Fibroblast of peridontal ligament (primary cell): ENCODE results near the gene MCM3AP.

Source experiments
- DNase-seq: peaks from one replicate; pipeline ENCODE4 v3.0.0-alpha.2; 2010; ENCODE audit errors: extremely low read depth

Gene MCM3AP

GRCh38 chr21:46273341-46273740 is 12.1 kb downstream of the MCM3AP start:
- no peak for DNase-seq

DNA sequence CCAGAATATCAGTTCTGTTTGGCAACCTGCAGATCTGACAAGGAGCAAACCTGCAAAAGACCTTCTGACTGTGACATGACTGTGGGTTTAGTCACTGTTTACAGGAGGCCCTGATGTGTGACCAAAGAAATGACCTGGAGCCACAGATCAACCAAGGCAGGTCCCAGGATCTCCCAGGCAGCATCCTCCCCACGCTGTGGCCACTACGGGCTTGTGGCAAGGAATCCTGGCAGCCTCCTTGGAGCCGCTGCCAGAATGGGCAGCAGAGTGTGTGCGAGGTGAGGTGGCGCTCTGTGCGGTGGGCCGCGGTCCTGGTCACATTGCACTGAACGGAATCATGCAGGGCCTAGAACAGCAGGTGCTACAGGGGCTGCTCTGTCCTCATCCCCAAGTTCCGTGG is 15.9 kb downstream of the MCM3AP start:
- no peak for DNase-seq

DNA sequence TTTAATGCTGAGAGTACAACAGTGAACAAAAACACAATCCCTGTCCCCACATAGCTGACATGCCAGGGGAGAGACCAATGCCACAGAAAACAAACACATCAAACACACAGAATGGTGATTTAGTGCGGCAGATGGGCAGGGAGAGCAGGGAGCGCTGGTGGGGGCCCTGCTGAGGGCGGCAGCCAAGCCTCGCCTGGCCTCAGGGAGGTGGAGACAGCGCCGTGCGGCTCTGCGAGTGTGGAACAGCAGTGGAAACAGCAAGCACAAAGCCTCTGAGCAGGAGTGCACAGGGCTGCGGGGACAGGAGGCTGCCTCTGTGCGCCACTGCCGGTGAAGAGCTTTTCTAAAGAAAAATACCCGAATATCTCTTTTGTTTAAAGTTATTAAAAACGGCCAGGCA is 17.0 kb downstream of the MCM3AP start:
- DNase-seq = no peak

GRCh38 chr21:46266946-46267345 is 18.5 kb downstream of the MCM3AP start:
- no peak for DNase-seq

GRCh38 chr21:46265736-46266525 is 19.5 kb downstream of the MCM3AP start:
- DNase-seq = no peak

DNA sequence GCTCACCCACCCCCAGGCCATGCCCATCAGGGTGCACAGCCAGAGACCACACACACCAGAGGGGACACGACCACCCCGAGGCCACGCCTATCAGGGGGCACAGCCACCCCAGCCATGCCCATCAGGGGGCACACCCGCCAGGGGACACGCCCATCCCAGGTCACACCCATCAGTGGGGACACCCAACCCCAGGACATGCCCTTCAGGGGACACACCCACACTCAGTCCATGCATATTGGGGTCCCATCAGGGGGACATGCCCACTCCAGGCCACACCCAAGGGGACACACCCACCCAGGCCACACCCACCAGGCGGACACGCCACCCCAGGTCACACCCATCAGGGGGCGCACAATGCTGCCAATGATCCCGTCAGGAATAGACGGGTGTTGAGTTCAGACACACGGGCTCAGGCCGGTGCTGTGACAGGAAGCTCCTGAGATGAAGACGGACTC is 20.7 kb downstream of the MCM3AP start:
- no peak for DNase-seq

GRCh38 chr21:46264046-46264689 is 21.2 kb downstream of the MCM3AP start:
- no peak for DNase-seq

GRCh38 chr21:46256501-46256994 is 28.9 kb downstream of the MCM3AP start:
- no peak for DNase-seq

DNA sequence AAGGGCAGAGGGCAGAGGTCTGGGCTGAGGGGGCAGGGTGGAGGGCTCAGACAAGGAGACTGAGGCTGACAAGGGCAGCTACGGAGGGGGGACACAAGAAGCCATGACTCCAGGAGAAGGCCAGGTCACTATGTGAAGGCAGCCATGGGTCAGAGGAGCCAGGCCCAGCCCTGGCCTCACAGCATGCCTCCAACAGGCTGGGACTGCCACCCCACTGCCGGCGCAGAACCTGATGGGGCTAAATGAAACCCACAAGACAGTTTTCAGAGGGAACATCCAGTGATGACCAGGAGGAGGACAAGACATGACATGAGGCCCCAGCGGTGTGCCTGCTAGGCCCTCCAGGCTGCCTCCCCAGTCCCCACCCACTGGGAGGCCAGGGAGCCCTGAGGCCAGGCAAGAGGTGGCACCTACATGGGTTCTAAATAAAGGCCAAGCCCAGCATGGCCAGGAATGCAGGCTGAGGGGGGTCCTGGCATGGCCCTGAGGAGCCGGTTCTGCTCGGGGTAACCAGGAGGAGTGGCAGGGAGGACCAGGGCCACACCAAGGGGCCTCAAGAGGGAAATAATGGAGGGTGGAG is 29.6 kb downstream of the MCM3AP start:
- no peak for DNase-seq

DNA sequence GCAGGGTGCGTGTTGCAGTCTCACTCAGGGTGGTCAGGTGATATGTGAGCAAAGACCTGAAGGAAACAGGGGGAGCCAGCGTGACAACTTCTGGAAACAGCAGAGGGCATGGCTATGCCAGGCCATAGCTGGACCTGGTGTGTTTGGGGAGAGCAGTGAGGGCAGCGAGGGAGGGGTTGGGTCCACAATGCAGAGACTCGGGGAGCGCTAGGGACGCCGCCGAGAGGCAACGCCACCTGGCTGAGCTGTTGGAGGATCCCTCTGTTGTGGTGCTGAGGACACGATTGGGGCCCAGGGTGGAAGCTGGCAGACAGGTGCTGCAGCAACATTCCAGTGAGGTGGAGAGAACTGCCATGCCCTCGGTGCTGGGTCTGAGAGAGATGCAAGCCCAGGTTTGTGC is 30.2 kb downstream of the MCM3AP start:
- DNase-seq = no peak

DNA sequence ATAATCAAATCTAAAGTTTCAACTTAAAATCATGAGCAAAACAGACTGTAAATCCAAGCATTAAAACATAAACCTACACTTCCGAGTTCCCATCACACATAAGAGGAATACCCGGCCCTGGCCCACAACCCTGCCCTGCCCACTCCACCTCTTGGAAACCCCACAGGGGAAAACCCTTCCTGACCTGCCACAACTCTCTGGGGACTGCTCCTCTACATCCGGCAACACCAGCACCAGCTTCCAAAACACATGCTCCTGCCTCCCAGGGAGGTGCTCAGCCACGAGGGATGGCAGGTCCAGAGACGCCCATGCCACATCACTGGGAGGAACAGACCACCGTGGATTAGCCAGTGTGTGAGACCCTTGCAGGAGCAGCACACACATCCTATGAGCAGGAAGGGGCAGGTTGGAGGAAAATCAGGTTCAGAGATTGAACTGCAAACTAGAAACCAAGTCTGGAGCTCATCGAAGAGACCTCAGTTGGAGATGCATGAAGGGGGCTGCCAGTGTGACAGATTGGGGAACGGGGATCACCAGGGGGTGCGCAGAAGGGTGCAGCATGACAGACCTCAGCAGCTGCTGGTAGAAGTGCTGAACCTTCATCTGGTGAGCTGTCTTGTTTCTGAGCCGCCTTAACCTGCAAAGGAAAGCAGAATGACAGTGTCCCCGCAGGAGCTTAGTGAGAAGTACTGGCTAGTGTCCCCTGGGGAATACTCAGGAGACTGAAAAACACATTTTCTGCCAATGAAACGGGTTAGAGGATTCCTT is 31.0 kb downstream of the MCM3AP start:
- no peak for DNase-seq

GRCh38 chr21:46253610-46254124 is 31.7 kb downstream of the MCM3AP start:
- DNase-seq = peak; percentile 42

GRCh38 chr21:46252840-46253239 is 32.6 kb downstream of the MCM3AP start:
- DNase-seq = no peak

DNA sequence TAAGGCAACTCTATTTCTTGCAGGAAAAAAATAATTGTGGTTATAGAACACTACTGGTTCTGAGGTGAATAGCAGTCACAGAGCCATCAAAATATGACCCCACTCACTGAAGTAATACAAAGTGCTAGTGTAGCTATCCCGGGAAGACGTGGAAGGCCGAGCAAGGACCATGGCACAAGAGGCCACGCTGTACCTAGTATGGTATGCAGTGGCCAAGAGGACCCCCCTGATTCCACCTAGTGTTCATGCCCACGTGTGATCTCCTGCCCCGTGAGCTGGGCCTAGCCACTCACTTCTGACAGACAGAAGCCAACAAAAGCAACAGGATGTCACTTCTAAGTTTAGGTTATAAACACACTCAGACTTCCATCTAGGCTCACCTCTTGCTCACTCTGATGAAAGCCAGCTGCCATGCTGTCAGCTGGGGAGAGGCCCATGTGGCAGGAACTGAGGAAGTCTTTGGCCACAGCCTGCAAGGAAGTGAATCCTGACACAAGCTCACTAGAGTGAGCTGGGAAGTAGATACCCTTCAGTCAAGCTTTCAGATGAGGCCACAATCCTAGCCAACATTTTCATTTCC is 35.2 kb downstream of the MCM3AP start:
- no peak for DNase-seq

- DNase-seq = no peak
Observed at GRCh38 chr21:46248827-46249226, 36.6 kb downstream of the MCM3AP start.

DNA sequence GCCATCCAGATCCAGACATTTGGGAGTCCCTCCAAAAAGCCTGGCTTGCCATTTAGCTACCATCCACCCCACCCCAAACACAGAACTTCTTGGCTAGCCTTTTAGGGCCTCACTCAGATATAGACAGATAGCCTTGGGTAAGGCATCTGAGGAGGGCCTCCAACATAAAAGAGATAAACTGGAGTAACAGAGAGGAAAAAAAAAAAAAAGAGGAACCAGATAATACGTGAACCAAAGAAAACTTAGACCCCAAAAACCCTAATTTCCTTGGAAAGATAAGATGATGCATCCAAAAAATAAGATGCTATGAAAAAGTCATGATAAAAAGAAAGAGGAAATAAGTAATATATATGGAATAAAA is 37.0 kb downstream of the MCM3AP start:
- no peak for DNase-seq

GRCh38 chr21:46247699-46248421 is 37.6 kb downstream of the MCM3AP start:
- DNase-seq = no peak

- DNase-seq = no peak
Observed at GRCh38 chr21:46246345-46246744, 39.1 kb downstream of the MCM3AP start.

DNA sequence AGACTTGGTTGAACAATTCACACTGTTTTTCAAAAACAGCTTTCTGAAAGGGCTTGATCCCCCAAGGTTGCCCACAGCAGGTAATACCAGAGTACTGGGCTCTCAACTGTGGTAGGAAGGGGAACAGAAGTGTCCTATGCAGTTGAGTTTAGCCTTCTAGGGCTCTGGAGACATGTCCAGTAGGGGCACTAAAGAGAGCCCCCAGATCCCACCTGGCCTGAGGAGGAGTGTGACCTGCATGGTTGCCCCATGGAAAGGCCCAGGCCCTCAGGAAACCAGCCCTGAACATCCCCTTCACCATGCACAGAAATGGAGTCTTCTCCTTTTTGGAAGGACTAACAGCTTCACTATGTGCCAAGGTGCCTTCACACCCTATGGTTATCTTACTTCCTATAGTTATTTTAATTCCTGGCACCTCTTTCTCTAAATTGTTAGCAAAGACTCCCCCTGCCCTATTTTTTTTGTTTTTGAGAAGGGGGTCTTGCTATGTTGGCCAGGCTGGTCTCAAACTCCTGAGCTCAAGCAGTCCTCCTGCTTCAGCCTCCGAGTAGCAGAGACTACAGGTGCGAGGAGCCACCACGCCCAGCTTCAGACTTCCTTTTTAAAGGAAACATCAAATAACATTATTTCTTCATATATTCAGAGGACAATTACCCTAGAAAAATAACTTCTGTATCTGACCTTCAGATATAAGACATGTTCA is 40.0 kb downstream of the MCM3AP start:
- no peak for DNase-seq

GRCh38 chr21:46244602-46245001 is 40.8 kb downstream of the MCM3AP start:
- DNase-seq = no peak
